NCI-H345 treated with DMSO at 0.1 percent for 48 hours (cell line): Measurements from ENCODE around the gene GRM7.

ENCODE experiments used
- DNase-seq: peaks from one replicate; lab custom pipeline; 2025; ENCODE audit not compliant: unreplicated experiment; lab: John Stamatoyannopoulos, UW

The GRM7 gene

GRCh38 chr3:7461202-7461825, 600.4 kb downstream of the GRM7 start:
- no peak for DNase-seq

DNA sequence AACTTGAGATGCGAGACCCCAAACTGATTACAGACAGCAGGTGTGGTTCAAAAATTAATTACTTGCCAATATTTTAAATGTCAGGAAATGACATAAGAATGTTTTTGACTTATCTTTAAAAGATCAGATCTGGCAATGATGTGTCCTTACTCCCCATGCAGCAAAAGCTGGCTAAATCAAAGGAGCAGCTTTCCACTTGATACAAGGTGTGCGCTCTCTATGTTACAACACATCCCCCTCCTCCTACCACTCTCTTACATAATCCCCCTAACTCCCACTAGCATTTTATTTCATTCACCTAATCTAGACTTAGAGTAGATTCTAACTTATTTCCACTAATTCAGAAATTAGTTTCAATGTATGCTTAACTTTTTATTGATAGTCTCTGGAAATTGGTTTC, 609.0 kb downstream of the GRM7 start:
- no peak for DNase-seq

DNA sequence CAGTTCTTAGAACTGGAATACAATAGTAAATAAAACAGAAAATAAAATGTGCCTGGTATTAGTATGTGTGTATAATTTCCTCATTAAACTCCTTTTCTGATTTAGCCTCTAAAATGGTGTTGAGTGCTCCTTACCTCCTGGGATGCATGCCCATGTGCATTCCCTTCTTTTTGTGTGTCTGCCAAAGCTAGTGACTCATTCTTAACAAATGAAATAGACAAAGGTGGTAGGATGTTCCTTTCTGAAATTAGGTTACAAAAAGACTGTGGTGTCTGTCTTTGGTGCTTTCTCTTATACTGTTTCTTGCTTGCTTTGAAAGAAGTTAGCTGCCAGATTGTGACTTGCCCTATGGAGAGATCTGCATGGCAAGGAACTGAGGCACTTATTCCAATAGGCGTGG, 623.7 kb downstream of the GRM7 start:
- no peak for DNase-seq

GRCh38 chr3:7487763-7488162, 626.8 kb downstream of the GRM7 start:
- DNase-seq: no peak

GRCh38 chr3:7489417-7489816, 628.5 kb downstream of the GRM7 start:
- DNase-seq: no peak

GRCh38 chr3:7498715-7499114, 637.8 kb downstream of the GRM7 start:
- no peak for DNase-seq

GRCh38 chr3:7503431-7503830, 642.5 kb downstream of the GRM7 start:
- DNase-seq: no peak

- no peak for DNase-seq
Measured at GRCh38 chr3:7504886-7505775, 644.2 kb downstream of the GRM7 start.

GRCh38 chr3:7506606-7507180, 645.8 kb downstream of the GRM7 start:
- no peak for DNase-seq

DNA sequence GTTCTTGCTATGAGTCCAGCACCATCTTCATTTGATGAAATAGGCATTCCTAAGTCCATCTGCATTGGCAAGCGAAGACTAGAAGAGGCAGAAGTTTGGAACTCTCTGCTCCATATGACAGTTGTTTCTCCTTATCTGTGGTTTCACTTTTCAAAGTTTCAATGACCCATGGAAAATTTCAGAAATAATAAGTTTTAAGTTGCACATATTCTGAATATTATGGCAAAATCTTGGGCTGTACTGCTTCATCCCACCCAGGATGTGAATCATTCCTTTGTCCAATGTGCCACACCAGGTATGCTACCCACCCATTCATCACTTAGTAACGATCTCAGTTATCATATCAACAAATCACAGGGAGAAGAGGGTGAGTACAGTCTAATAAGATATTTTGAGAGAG, 647.9 kb downstream of the GRM7 start:
- no peak for DNase-seq

- DNase-seq: no peak
Measured at GRCh38 chr3:7512048-7512447, 651.1 kb downstream of the GRM7 start.

GRCh38 chr3:7518026-7518425, 657.1 kb downstream of the GRM7 start:
- no peak for DNase-seq

DNA sequence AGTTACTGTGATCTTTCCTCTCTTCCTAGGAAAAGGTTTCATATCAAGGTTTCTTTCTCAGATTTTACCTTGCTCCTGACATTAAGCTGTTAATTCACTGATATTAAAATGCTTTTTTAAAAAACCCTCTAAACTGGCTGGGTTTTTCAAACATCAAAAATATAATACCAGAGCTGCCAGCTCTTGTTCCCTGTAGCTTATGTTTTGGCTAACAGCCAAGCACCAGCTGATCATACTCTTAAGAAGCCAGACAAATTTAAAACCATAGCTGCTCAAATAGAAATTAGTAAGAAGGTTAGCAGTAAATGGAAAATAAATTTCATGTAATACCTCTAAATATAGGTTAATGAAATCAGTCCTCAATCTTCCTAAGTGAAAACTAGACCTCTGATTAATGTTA, 657.5 kb downstream of the GRM7 start:
- DNase-seq: peak; percentile 57

- DNase-seq: peak; percentile 79
Measured at GRCh38 chr3:7520059-7520458, 659.1 kb downstream of the GRM7 start.

DNA sequence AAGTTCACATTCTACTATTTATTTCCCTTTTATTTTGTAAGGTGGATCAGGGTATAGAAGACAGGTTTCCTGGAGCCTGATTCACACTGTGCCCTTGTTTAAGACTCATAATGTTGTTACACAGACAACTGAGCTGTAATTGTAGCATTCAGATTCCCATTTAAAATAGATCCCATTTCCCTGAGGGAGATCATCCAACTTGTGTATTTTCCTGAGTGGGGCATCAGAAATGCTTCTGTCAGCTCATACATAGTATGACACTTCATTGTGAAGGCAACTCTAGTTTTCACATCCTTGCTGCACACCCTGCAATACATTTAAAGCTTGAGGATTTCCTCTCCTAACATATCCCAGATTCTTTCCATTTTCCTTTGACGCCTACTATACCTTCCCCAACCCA, 659.7 kb downstream of the GRM7 start:
- no peak for DNase-seq

GRCh38 chr3:7536510-7536909, 675.6 kb downstream of the GRM7 start:
- DNase-seq: peak; percentile 11

DNA sequence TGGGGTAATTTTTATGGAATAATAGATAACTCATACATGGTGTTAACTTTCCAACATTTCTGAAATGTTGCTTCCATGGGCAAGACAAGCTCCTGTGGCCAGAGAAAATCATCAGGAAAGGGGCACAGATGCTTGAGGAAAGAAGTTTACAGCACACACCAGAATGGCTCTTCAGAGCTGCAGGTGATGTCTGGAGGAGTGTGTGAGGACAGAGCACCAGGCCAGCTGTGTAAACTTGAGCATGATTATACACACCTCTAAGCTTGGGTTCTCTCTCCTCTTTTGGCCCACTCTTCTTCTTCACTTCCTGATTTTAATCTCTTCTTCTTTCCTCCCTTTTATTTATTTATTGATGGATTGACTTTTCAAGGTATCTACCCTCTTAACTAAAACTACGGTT, 676.0 kb downstream of the GRM7 start:
- no peak for DNase-seq

GRCh38 chr3:7543294-7543880, 682.5 kb downstream of the GRM7 start:
- DNase-seq: peak; percentile 25

DNA sequence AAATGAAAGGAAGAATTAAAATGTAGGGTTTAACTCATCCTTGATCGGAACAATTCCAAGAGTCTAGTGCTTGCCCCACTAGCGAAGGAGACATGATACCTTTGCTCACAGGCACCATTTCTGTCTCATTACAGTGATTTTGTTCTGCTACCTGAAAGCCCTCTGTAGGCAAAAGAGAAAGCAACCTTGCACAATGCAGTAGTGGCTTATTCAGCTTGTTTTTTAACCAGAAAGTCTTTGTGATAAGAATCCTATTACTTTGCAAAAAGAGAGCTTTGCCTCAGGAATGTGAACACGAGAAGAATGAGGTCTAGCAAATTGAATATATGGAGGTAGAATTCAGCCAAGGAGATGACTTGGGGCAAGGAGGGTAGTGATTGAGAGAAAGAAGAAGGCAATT, 684.4 kb downstream of the GRM7 start:
- no peak for DNase-seq

DNA sequence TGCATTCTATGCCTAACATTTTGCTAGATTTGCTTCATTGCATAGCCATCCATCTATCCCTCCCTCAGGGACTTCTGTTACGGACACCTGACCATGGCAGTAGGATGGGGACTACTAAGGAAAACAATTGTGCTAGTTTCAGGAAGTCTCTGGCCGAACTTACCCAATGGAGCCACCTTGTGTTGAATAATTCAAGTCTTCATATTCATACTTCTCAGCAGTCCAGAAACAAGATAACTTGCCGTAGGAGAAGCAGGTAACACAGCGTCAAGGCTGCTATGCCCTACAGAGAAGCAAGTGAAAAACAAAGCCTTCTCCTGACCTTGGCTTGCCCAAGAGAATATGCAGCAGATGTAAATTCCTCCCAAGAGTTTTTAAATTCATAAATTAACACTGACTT, 685.3 kb downstream of the GRM7 start:
- no peak for DNase-seq

DNA sequence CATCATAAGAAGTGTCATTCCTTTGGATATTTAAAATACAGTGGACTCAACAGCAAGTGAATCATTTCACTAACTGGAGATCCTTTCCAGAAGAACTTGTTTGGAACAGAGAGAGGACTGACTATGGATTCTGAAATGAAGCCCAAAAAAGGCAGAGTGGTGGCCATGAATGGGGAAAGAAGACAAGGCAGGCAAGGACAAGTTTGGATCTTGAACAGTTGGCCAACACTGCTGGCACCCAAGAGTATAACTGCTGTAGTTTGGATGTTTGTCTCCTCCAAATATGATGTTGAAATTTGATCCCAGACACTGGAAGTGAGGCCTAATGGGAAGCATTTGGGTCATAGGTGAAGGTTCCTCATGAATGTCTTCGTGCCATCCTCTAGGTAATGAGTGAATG, 686.9 kb downstream of the GRM7 start:
- DNase-seq: no peak

DNA sequence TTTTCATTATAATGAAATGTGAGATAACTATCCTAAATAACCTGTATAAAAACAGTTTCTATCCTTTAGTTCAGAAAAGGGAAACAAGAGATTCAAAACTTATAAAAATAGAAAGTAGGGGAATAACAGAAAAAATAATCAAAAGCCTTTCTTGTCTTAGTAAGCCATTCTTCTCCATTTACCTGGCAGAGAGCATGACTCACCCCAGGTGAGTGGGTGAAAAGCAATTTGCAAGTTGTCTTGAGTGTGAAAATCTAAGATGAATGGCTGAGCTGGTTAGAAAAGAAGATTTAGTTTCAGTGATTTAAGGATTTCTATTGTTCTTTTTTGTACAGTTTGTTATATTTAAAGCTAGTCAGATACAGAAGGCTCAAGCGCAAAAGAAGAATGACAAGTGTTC, 702.0 kb downstream of the GRM7 start:
- no peak for DNase-seq
